CD14-positive monocyte (primary cell): ENCODE measurements around the gene HINFP. TPM values are rescaled to one million over a fixed set of nuclear protein-coding genes. Genes with fewer than 3 reads are reported as not detected.
A peak's percentile ranks its signal among the peaks of the same experiment; 100 is the strongest.

Source experiments
- DNase-seq, 3 donors: peaks; one replicate each; pipeline ENCODE4 v3.0.0-alpha.2; 2011 to 2022
- H2AFZ ChIP-seq: 2 replicates; pipeline ENCODE4 v1.6.0; 2012; ENCODE audit warnings: mild to moderate bottlenecking, low read depth, low read length, inconsistent platforms; ENCODE audit not compliant: insufficient read depth, poor library complexity, severe bottlenecking
- H3K27ac ChIP-seq, 2 donors: 1 replicate in 1 of 2; 2 replicates in 1 of 2; pipeline ENCODE4 v1.5.1; 2012 to 2013; ENCODE audit warnings: low read length in 2 of 2, control low read depth in 1 of 2, inconsistent platforms in 1 of 2, low read depth in 1 of 2, mild to moderate bottlenecking in 1 of 2
- H3K27me3 ChIP-seq, 2 donors: one replicate each; pipeline versions ENCODE4 v1.6.0 to v1.6.1; 2011 to 2013; ENCODE audit warnings: low read length in 2 of 2; ENCODE audit not compliant: control insufficient read depth in 2 of 2, insufficient read depth in 2 of 2
- H3K36me3 ChIP-seq, 2 donors: replicated peaks in 1 of 2; 1 replicate in 1 of 2; 2 replicates in 1 of 2; pipeline versions ENCODE4 v1.5.1 to v1.6.1; 2012 to 2013; ENCODE audit warnings: low read length in 2 of 2, control low read depth in 1 of 2, inconsistent platforms in 1 of 2, mild to moderate bottlenecking in 1 of 2; ENCODE audit not compliant: insufficient read depth in 2 of 2, control insufficient read depth in 1 of 2
- H3K4me1 ChIP-seq, 2 donors: 1 replicate in 1 of 2; 2 replicates in 1 of 2; pipeline versions ENCODE4 v1.5.1 to v1.6.1; 2012 to 2013; ENCODE audit warnings: low read length in 2 of 2, control low read depth in 1 of 2, inconsistent platforms in 1 of 2, mild to moderate bottlenecking in 1 of 2, moderate library complexity in 1 of 2; ENCODE audit not compliant: insufficient read depth in 2 of 2, control insufficient read depth in 1 of 2
- H3K4me2 ChIP-seq: replicated peaks from 2 replicates; pipeline ENCODE3; 2012; ENCODE audit warnings: low read length, moderate library complexity, mild to moderate bottlenecking; ENCODE audit not compliant: poor library complexity, severe bottlenecking; ENCODE audit errors: extremely low read depth
- H3K4me3 ChIP-seq, 3 experiments: fragments of 200-600 bp in 1 of 3; sonication (generic) in 1 of 3; replicated peaks in 1 of 3; 1 replicate in 2 of 3; 2 replicates in 1 of 3; pipeline ENCODE4 v1.5.1; 2011 to 2013; ENCODE audit warnings: low read length in 3 of 3, mild to moderate bottlenecking in 3 of 3, control low read depth in 2 of 3, low read depth in 2 of 3, inconsistent platforms in 1 of 3, moderate library complexity in 1 of 3
- H3K79me2 ChIP-seq: 2 replicates; pipeline ENCODE4 v1.6.0; 2012; ENCODE audit warnings: mild to moderate bottlenecking, control low read depth, inconsistent platforms, low read length, moderate library complexity; ENCODE audit not compliant: insufficient read depth
- H3K9ac ChIP-seq: 2 replicates; pipeline ENCODE4 v1.6.0; 2017; ENCODE audit warnings: low read length, mild to moderate bottlenecking; ENCODE audit not compliant: insufficient read depth, poor library complexity, severe bottlenecking
- H3K9me3 ChIP-seq, 2 donors: replicated peaks in 1 of 2; 1 replicate in 1 of 2; 2 replicates in 1 of 2; pipeline versions ENCODE4 v1.5.1 to v1.6.1; 2012 to 2013; ENCODE audit warnings: low read length in 2 of 2, control low read depth in 1 of 2; ENCODE audit not compliant: control insufficient read depth in 1 of 2, insufficient read depth in 1 of 2
- H4K20me1 ChIP-seq: 2 replicates; pipeline ENCODE4 v1.6.0; 2012; ENCODE audit warnings: mild to moderate bottlenecking, low read length, control low read depth, moderate library complexity; ENCODE audit not compliant: insufficient read depth
- H3K27ac Mint-ChIP-seq, 7 donors: one replicate each; pipeline ENCODE4 v1.8.0; 2020; ENCODE audit warnings: mild to moderate bottlenecking in 7 of 7, mixed read lengths in 7 of 7, moderate library complexity in 6 of 7, inconsistent platforms in 2 of 7
- H3K27me3 Mint-ChIP-seq, 3 donors: one replicate each; pipeline ENCODE4 v1.8.0; 2021 to 2022; ENCODE audit warnings: low read depth in 3 of 3, mild to moderate bottlenecking in 3 of 3, mixed read lengths in 3 of 3, moderate library complexity in 3 of 3, inconsistent platforms in 1 of 3
- H3K36me3 Mint-ChIP-seq, 2 donors: one replicate each; pipeline ENCODE4 v1.8.0; 2020; ENCODE audit warnings: mixed read lengths in 2 of 2, inconsistent platforms in 1 of 2, mild to moderate bottlenecking in 1 of 2
- H3K4me1 Mint-ChIP-seq: one replicate; pipeline ENCODE4 v1.8.0; 2020; ENCODE audit warnings: mild to moderate bottlenecking, mixed read lengths
- H3K4me3 Mint-ChIP-seq, 2 donors: one replicate each; pipeline ENCODE4 v1.8.0; 2020; ENCODE audit warnings: mild to moderate bottlenecking in 2 of 2, mixed read lengths in 2 of 2, moderate library complexity in 1 of 2
- H3K9me3 Mint-ChIP-seq, 7 donors: one replicate each; pipeline ENCODE4 v1.8.0; 2020 to 2022; ENCODE audit warnings: mixed read lengths in 7 of 7, mild to moderate bottlenecking in 6 of 7, moderate library complexity in 6 of 7, inconsistent platforms in 2 of 7
- CTCF ChIP-seq: fragments of 200-600 bp; IDR thresholded peaks from one replicate; pipeline ENCODE4 v1.8.0; 2022; ENCODE audit warnings: antibody characterized with exemption, mild to moderate bottlenecking
- WGBS: methylation state at CpG from one replicate; pipeline ENCODE4 v1.1.5; 2013; ENCODE audit warnings: missing lambda C conversion rate; ENCODE audit not compliant: insufficient coverage; 5-methylcytosine and 5-hydroxymethylcytosine counted together
- intact Hi-C, 2 donors: fragments of 100-400 bp; cut with micrococcal nuclease; formaldehyde crosslinking; loops; one replicate each; pipeline versions ENCODE4 v1.15.0 to v1.15.1; 2023
- polyA plus RNA-seq, 3 donors: library from polyadenylated mRNA; depleted of rRNA in 1 of 3; unstranded in 2 of 3; stranded (reverse) in 1 of 3; fragments of 300-500 nt in 2 of 3; fragments of >200 nt in 1 of 3; fragmentation: Illumina TruSeq in 2 of 3; gene quantifications; 1 replicate in 2 of 3; 2 replicates in 1 of 3; pipeline ENCODE4 v1.2.3, GENCODE V29; 2012 to 2021

Gene HINFP
- polyA plus RNA-seq, 3 donors: 8.0 to 43.0 (median 8.6) TPM

- intact Hi-C loops: no loop called here
- no peaks in the 10 kb centered on the region for H3K27me3 Mint-ChIP-seq
- H3K9ac ChIP-seq: no peak overlapping the region
- 96% methylated on average over 15 of the region's 19 CpGs for WGBS
- no peaks in the 10 kb centered on the region for H3K27me3 ChIP-seq
- H4K20me1 ChIP-seq: peaks cover 6% of the 10 kb centered on the region
- no peaks in the 10 kb centered on the region for H3K9me3 ChIP-seq
- no peak overlapping the region for H3K4me3 ChIP-seq
- peaks cover 76% of the 10 kb centered on the region in 2 donors for H3K36me3 ChIP-seq
- no peak overlapping the region for H3K4me2 ChIP-seq
- H3K27ac Mint-ChIP-seq: peak overlapping the region in 3 of 7 donors; percentile 18 to 43 (median 20)
- TF ChIP-seq CTCF: no peak
- no peak overlapping the region for H3K4me3 Mint-ChIP-seq
- no peaks in the 10 kb centered on the region for H3K79me2 ChIP-seq
- H3K27ac ChIP-seq: no peak overlapping the region
- no peaks in the 10 kb centered on the region for H3K9me3 Mint-ChIP-seq
- H2AFZ ChIP-seq: no peak overlapping the region
- H3K36me3 Mint-ChIP-seq: peaks cover 69 to 87% of the 10 kb centered on the region in 2 donors
- no peaks in the 10 kb centered on the region for H3K4me1 ChIP-seq
- DNase-seq: no peak
- H3K4me1 Mint-ChIP-seq: peaks cover 5% of the 10 kb centered on the region
Observed at GRCh38 chr11:119078675-119079420, 42.5 kb upstream of the HINFP start.

GRCh38 chr11:119081682-119082260, 39.6 kb upstream of the HINFP start:
- H3K27ac Mint-ChIP-seq: peak overlapping the region in 6 of 7 donors; percentile 17 to 85 (median 58)
- no peak overlapping the region for H3K9ac ChIP-seq
- TF ChIP-seq CTCF: no peak
- H3K36me3 Mint-ChIP-seq: peaks cover 55 to 62% of the 10 kb centered on the region in 2 donors
- H3K79me2 ChIP-seq: peaks cover 11% of the 10 kb centered on the region
- H2AFZ ChIP-seq: no peak overlapping the region
- H3K4me1 Mint-ChIP-seq: peaks cover 23% of the 10 kb centered on the region
- H3K27me3 ChIP-seq: no peaks in the 10 kb centered on the region
- no peaks in the 10 kb centered on the region for H3K9me3 Mint-ChIP-seq
- no peak for DNase-seq
- no peak overlapping the region for H3K4me3 ChIP-seq
- peaks cover 59% of the 10 kb centered on the region in 2 donors for H3K36me3 ChIP-seq
- peaks cover 14 to 19% of the 10 kb centered on the region in 2 donors for H3K4me1 ChIP-seq
- H3K27ac ChIP-seq: peak overlapping the region in 1 of 2 donors; percentile 29
- WGBS: 100% methylated on average over 2 of the region's 7 CpGs
- peaks cover 6% of the 10 kb centered on the region for H4K20me1 ChIP-seq
- peaks cover 0 to 1% (median 1%) of the 10 kb centered on the region in 3 donors for H3K27me3 Mint-ChIP-seq
- H3K4me3 Mint-ChIP-seq: no peak overlapping the region
- intact Hi-C loops: no loop called here
- H3K9me3 ChIP-seq: no peaks in the 10 kb centered on the region
- H3K4me2 ChIP-seq: no peak overlapping the region
